LNCaP clone FGC (cell line): ENCODE results near the gene NHSL1.

Experiments used
- DNase-seq: peaks from one replicate; pipeline ENCODE4 v3.0.0-alpha.2; 2011; ENCODE audit warnings: low read depth
- H3K4me3 ChIP-seq: 2 replicates; pipeline ENCODE4 v1.5.1; 2011; ENCODE audit warnings: mild to moderate bottlenecking, low read depth, low read length, control low read depth
- TF ChIP-seq, protein P1 (sequence below): IDR thresholded peaks from 2 replicates; pipeline ENCODE4 v1.5.1; 2012; ENCODE audit warnings: mild to moderate bottlenecking; ENCODE audit not compliant: control insufficient read depth, insufficient read depth; ENCODE audit errors: extremely low read depth

The NHSL1 gene

DNA sequence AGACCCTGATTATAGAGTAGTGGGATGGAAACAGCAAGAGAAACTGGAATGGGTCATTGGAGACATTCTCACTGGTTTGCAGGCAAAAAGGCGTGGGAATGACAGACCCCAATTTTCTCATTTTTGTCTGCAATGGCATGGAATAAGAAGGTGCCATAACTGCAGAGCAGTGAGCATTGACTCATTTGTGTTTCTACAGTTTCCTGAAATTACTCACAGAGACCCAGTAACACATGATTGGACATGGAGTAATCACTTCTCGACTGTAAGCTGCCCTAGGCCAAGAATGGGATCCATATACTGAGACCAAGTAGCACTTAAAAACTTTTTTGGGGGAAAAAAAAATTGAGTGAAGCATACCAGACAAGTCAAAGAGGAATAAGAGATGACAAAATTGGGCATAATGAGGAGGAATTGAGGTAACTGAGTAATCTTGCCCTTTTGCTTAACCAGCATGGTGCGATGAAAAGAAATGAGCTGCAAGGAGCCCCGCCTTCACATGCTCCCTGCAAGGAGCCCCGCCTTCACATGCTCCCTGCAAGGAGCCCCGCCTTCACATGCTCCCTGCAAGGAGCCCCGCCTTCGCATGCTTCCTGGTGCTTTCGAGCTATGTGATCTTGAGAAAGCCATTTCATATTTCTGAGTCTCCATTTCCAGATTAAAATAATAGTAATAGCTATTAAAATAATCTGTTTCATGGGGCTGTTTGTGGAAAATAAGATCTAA, 44.1 kb downstream of the NHSL1 start:
- no peak overlapping the region for H3K4me3 ChIP-seq
- DNase-seq: no peak
- TF ChIP-seq, protein P1, sequence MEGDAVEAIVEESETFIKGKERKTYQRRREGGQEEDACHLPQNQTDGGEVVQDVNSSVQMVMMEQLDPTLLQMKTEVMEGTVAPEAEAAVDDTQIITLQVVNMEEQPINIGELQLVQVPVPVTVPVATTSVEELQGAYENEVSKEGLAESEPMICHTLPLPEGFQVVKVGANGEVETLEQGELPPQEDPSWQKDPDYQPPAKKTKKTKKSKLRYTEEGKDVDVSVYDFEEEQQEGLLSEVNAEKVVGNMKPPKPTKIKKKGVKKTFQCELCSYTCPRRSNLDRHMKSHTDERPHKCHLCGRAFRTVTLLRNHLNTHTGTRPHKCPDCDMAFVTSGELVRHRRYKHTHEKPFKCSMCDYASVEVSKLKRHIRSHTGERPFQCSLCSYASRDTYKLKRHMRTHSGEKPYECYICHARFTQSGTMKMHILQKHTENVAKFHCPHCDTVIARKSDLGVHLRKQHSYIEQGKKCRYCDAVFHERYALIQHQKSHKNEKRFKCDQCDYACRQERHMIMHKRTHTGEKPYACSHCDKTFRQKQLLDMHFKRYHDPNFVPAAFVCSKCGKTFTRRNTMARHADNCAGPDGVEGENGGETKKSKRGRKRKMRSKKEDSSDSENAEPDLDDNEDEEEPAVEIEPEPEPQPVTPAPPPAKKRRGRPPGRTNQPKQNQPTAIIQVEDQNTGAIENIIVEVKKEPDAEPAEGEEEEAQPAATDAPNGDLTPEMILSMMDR: no peak

DNA sequence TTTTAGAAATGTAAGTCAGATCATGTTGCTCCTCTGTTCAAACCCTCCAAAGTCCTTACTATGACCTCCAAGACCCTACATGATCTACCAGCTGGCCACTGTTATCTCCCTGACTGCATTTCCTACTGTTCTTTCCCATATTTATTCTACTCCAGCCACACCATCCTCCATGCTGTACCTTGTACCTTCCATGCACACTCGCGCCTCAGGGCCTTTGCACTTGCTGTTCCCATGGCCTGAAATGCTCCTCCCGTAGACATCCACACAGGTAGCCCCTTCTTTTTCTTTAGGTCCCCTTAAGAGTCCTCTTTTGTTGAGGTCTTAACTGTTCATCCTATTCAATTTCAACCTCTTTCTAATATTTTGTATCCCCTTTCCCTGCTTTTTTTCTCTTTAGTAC, 48.3 kb downstream of the NHSL1 start:
- no peak overlapping the region for H3K4me3 ChIP-seq
- no peak for DNase-seq
- TF ChIP-seq, protein P1: no peak

DNA sequence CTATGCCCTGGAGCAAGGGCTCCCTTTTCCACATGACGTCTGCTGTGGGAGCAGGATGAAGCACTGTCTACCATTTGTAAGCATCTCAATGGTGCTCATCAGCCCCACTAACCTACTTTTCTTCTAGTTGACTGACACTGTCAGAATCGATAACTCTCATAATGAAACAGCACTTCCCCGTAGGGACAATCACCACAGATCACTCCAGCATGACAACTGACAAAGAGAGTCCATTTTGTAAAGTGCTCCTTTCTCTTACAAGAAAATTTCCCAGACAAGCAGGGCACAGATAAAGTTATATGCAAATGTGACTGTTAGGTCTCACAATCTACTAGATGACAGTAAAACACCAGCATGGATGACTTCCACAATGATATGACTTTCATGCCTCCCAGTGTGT, 48.8 kb downstream of the NHSL1 start:
- no peak for DNase-seq
- TF ChIP-seq, protein P1: no peak
- no peak overlapping the region for H3K4me3 ChIP-seq

DNA sequence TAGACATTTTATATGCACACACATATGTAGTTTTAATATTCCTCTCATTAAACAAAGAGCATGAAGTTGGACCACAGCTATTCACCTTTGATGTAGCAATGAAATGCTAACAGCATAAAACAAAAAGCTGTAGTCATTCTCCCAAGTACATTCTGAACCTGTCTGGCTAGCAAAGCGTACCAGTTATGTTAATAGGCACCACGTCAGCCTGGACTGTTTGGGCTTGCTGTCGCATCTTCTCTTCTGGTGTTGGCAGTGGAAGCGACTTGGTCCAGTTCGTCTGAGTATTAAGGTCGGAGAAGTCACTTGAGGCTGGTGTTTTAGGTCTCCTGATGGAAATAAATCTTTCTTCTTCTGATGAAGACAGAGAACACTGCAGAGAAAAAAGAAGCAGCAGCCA, 52.5 kb downstream of the NHSL1 start:
- DNase-seq: peak; percentile 50
- TF ChIP-seq, protein P1: no peak
- H3K4me3 ChIP-seq: no peak overlapping the region

DNA sequence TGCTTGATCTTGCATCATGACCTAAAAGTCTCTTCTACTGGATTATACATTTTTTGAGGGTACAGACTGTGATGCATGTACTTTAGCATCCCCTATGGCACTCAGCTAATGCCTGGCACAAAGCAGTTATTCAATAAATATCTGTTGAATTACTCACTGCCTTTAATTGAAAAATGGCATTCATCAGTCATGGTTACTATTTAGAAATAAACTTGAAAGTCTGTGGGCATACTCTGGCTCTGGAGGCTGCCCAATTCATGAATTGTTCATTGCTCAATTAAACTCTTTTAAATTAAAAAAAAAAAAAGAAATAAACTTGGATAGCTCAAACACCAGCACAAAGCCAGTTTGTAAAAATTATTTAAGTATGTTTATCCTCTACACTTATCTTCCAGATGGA, 55.3 kb downstream of the NHSL1 start:
- no peak for DNase-seq
- H3K4me3 ChIP-seq: no peak overlapping the region
- TF ChIP-seq, protein P1: no peak

DNA sequence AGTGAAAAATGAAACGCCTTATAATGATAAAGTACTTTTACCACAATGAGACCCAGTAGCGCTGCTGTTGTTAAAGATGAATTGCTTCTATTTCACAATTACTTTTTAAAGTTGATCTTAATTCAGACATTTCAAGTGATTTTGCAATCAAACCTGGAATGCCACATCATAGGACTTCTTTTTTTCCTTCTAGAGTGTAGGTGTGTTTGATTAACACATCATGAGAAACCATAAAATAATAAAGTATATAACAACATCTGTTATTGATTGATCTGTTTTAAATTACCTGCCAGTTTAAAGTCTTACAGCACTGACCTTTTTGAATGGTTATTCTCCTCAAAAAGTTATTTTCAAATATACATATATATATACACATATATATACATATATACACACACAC, 56.6 kb downstream of the NHSL1 start:
- no peak for DNase-seq
- TF ChIP-seq, protein P1: no peak
- no peak overlapping the region for H3K4me3 ChIP-seq

DNA sequence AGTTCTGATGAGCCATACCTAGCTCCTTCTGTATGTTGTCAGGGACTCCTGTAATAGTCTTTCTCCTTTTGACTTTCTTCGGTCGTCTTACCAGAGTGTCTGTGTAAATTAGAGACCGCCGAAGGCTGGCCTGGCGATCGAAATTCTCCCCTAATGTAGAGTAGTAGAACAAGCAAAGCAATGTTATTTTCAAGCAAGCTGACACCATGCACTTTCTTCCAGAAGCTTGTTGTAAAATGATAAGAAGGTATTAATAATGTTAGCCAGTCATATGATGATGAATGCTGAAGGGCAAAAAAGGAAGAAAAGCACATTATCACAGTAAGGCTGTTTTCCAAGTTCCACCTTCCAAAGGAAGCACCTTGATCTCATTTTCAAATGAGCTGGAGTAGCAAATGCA, 57.3 kb downstream of the NHSL1 start:
- no peak for DNase-seq
- H3K4me3 ChIP-seq: no peak overlapping the region
- TF ChIP-seq, protein P1: no peak
